VCaP (cell line): Measurements from ENCODE around the gene MEI4.

Source experiments
- H3K27ac ChIP-seq: fragments of 450-650 bp; 2 replicates; pipeline ENCODE4 v1.5.1; 2017
- TF ChIP-seq, protein P1 (sequence below): fragments of 450-650 bp; conservative IDR thresholded peaks from 2 replicates; pipeline ENCODE4 v1.5.1; 2017; ENCODE audit warnings: mild to moderate bottlenecking, moderate library complexity

The MEI4 gene

DNA sequence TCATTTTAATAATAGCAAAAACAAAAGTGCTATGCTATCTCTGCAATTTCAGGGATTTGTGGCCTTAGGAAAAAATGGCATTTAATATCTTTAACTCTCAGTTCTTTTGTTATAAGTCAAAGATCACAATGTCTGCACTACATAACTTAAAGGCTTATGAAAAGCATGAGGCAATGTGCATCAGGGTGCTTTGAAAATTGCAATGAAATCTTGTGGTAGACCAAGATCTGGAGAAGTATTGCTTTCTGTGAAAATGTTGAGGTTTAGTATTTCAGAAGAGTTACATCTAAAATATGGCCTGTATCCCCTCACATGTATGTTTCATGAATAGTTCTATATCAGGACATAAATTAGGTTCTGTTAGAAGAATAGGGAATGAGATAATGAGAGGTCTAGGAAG is 200.6 kb downstream of the MEI4 start:
- H3K27ac ChIP-seq = no peak overlapping the region
- TF ChIP-seq, protein P1, sequence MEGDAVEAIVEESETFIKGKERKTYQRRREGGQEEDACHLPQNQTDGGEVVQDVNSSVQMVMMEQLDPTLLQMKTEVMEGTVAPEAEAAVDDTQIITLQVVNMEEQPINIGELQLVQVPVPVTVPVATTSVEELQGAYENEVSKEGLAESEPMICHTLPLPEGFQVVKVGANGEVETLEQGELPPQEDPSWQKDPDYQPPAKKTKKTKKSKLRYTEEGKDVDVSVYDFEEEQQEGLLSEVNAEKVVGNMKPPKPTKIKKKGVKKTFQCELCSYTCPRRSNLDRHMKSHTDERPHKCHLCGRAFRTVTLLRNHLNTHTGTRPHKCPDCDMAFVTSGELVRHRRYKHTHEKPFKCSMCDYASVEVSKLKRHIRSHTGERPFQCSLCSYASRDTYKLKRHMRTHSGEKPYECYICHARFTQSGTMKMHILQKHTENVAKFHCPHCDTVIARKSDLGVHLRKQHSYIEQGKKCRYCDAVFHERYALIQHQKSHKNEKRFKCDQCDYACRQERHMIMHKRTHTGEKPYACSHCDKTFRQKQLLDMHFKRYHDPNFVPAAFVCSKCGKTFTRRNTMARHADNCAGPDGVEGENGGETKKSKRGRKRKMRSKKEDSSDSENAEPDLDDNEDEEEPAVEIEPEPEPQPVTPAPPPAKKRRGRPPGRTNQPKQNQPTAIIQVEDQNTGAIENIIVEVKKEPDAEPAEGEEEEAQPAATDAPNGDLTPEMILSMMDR = no peak

DNA sequence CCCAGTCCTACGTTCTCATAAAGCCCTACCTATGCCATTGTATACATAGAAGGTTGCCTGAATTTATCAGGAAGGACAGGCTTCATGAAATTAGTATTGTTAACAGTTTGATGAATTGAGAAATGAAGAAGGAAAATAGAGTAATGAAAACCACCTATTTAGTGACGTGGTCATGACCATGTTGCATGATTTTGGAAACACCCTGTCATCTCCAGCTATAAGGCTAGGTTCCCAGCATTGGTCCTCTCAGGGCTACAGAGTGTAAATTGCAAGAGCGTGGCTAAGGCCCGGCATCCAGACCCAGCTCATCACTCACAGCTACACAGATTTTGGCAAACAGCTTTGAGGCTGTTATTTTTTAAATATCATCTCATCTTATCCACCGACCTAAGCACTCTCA is 203.6 kb downstream of the MEI4 start:
- TF ChIP-seq, protein P1 = no peak
- no peak overlapping the region for H3K27ac ChIP-seq

DNA sequence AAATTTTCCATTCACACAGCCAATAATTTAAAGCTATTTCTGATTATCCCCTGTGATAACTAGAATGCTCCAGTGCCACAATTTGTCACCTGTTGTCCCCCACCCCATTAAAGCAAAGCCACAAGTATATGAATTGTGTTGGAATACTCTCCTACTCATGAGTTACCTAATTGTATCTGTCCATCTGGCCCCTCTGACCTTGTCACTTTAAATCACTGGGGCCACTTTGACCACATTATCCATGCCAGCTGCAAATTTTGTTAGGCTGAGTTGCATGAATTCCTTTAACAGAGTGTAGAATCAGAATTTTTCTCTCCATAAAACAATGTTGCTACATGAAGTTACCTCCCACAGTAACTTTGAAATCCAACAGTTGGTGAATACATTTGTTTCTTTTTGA is 204.6 kb downstream of the MEI4 start:
- H3K27ac ChIP-seq = no peak overlapping the region
- TF ChIP-seq, protein P1 = no peak

DNA sequence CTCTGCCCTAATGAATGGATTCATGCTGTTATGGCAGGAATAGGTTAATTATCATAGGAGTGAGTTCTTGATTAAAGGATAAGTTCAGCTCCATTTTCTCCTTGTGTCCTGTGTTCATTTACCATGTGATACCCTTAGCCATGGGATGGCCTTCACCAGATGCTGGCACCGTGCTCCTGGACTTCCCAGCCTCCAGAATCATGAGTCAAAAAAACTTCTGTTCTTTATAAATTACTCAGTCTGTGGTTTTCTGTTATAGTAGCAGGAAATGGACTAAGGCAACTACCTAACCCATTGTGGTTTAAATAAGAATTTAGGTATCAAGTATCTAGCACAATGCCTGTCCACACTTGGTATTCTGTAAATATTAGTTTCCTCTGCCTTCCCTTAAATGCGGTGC is 223.5 kb downstream of the MEI4 start:
- no peak overlapping the region for H3K27ac ChIP-seq
- TF ChIP-seq, protein P1 = no peak

DNA sequence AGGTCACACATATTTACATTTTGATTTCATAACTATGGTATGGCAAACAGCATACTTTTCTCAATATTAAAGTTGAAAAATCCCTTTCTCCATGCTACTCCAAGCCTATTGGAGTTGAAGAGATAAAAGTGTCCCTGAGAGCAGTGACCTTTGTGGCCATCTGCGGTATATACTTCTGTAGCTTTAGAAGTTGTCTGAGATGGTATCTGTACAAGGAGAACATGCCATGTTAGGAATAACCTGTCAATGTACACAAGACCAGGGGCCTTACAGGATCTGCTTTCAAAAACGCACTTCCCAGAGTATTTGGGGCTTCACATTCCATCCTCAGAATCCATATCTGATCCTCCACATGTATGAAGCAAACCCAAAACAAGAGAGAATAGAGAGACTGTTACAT is 226.7 kb downstream of the MEI4 start:
- H3K27ac ChIP-seq = no peak overlapping the region
- TF ChIP-seq, protein P1 = no peak

DNA sequence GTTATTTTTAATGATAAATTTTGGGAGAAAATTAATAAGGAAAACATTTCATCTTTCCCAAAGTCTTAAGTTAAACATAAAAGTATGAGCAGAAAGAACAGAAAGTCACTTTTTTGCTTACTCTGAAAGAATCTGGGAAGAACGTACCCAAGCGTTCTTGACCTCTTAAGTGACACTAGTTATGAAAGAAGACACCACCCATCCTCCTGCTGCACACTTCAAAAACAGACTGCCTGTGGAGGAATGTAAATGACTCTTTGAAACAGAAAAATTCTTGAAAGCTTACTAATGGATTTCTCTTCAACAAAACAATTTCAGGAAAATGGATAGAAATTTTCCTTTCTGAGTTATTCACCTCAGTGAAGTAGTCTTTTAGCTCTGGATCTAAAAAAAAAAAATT is 227.7 kb downstream of the MEI4 start:
- no peak overlapping the region for H3K27ac ChIP-seq
- TF ChIP-seq, protein P1 = no peak

DNA sequence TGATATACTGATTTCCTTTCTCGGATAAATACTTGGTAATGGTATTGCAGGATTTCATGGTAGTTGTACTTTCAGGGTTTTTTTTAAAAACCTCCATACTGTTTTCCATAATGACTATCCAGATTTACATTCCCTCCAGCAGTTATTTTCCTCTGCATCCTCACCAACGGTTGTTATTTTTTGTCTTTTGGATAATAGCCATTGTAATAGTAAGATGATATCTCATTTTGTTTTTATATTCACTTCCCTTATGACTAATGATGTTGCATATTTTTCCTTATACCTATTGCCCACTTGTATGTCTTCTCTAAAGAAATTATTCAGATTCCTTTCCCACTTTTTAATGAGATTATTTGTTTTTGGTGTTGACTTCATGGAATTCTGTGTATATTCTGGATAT is 231.0 kb downstream of the MEI4 start:
- H3K27ac ChIP-seq = no peak overlapping the region
- TF ChIP-seq, protein P1 = no peak

DNA sequence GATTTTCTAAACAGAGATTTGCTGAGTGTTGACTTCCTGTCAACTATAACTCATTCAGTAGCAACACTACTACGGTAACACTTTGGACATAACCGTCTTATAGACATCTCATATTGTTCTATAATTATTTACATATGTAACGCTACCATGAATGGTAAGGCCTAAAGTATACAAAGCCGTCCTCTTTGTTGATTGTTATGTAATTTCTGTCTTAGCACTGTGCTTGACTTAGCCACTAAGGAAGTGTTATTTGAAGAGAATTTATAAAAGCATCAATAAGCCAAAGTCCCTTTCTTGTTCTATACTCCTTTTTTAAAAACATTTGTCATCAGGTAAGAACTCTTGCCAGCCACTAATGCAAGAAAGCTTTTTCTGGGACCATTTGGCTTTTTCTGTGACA is 240.6 kb downstream of the MEI4 start:
- no peak overlapping the region for H3K27ac ChIP-seq
- TF ChIP-seq, protein P1 = no peak
